ENCODE measurements around the gene POLR3E. TPM values are rescaled to one million over a fixed set of nuclear protein-coding genes. Genes with fewer than 3 reads are reported as not detected.

The POLR3E gene
- total RNA-seq, 1 experiment from 2014 or later, result 95.2 TPM

DNA sequence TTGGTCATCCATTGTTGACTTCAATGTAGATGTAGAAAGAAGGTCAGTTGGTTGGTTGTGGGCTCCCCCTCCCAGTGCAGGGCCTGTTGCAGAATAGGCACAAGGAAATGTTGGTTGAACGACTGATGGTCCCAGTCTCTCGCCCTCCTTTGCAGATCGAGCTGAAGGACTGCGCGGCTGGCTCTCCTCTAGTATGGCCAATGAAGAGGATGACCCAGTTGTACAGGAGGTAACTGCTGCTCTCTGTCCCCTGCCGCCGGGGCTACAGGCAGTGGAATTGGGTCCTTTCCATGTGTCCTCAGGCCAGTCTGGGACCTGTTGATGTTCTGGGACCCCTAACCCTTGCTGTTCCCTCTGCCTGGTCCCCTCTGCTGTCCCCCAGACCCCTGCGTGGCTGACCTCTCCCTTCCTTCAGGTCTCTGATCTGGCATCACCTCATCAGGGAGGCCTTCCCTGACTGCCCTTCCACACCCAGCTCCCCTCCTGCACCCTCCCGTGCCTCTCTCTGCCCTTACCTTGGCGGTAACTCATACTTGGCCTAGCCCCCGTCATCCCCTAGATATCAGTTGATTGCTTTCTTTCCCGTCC, 5.7 kb downstream of the POLR3E start:
- H3K9me3 Mint-ChIP-seq (ENCODE audit: low read depth, unreplicated experiment), result no peaks in the 10 kb centered on the region
- H3K27me3 Mint-ChIP-seq (ENCODE audit: unreplicated experiment), result no peaks in the 10 kb centered on the region
- TF ChIP-seq, protein P1, sequence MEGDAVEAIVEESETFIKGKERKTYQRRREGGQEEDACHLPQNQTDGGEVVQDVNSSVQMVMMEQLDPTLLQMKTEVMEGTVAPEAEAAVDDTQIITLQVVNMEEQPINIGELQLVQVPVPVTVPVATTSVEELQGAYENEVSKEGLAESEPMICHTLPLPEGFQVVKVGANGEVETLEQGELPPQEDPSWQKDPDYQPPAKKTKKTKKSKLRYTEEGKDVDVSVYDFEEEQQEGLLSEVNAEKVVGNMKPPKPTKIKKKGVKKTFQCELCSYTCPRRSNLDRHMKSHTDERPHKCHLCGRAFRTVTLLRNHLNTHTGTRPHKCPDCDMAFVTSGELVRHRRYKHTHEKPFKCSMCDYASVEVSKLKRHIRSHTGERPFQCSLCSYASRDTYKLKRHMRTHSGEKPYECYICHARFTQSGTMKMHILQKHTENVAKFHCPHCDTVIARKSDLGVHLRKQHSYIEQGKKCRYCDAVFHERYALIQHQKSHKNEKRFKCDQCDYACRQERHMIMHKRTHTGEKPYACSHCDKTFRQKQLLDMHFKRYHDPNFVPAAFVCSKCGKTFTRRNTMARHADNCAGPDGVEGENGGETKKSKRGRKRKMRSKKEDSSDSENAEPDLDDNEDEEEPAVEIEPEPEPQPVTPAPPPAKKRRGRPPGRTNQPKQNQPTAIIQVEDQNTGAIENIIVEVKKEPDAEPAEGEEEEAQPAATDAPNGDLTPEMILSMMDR (IDR thresholded peaks at IDR 0.05; ENCODE audit: unreplicated experiment), result no peak
- intact Hi-C loops (cut with micrococcal nuclease; ENCODE audit: unreplicated experiment), result no loop called here
- BruUV-seq (replicated peaks), result no TSS peak
- CTCF ChIA-PET, result no interaction called here
- H3K4me3 Mint-ChIP-seq (ENCODE audit: low read depth, unreplicated experiment), result no peak overlapping the region
- peaks cover 22% of the 10 kb centered on the region for H3K4me1 Mint-ChIP-seq (ENCODE audit: low read depth, unreplicated experiment)
- H3K36me3 Mint-ChIP-seq (ENCODE audit: insufficient read depth, unreplicated experiment), result peaks cover 42% of the 10 kb centered on the region
- no peak overlapping the region for H3K27ac Mint-ChIP-seq (ENCODE audit: unreplicated experiment)
- DNase-seq, result no peak

- no peak for DNase-seq
- CTCF ChIA-PET, result no interaction called here
- Mint-ChIP-seq H3K4me1 (ENCODE audit: low read depth, unreplicated experiment) (peaks cover 13% of the 10 kb centered on the region), H3K9me3 (ENCODE audit: low read depth, unreplicated experiment) (no peaks in the 10 kb centered on the region), H3K4me3 (ENCODE audit: low read depth, unreplicated experiment) (no peak overlapping the region), H3K36me3 (ENCODE audit: insufficient read depth, unreplicated experiment) (peaks cover 44% of the 10 kb centered on the region), H3K27me3 (ENCODE audit: unreplicated experiment) (no peaks in the 10 kb centered on the region), H3K27ac (ENCODE audit: unreplicated experiment) (no peak overlapping the region)
- BruUV-seq (replicated peaks), result no TSS peak
- TF ChIP-seq, protein P1 (IDR thresholded peaks at IDR 0.05; ENCODE audit: unreplicated experiment), result no peak
- intact Hi-C loops (cut with micrococcal nuclease; ENCODE audit: unreplicated experiment), result no loop called here
These were observed 7.2 kb downstream of the POLR3E start for GRCh38 chr16:22304411-22304810.

DNA sequence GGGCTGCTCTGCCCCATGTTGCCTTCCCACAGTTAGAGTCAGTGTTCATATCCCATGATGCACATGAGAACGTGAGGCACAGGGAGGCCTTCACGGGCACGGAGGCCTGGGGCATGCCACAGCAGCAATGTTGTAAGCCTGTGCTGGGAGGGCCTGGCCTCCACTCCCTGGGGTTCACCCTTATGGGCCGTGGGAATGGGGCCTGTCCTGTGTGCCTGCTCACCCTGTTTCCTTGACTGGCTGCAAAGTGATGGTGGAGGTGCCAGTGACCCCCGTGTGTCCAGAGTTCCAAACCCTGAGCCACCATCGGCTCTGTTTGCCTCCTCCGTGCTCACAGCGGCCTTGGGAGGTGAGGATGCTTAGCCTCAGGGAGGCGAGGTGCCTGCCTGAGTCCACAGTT, 9.6 kb downstream of the POLR3E start:
- no peaks in the 10 kb centered on the region for H3K4me1 Mint-ChIP-seq (ENCODE audit: low read depth, unreplicated experiment)
- H3K27ac Mint-ChIP-seq (ENCODE audit: unreplicated experiment), result no peak overlapping the region
- no peak for DNase-seq
- BruUV-seq (replicated peaks), result no TSS peak
- H3K4me3 Mint-ChIP-seq (ENCODE audit: low read depth, unreplicated experiment), result no peak overlapping the region
- peaks cover 44% of the 10 kb centered on the region for H3K36me3 Mint-ChIP-seq (ENCODE audit: insufficient read depth, unreplicated experiment)
- no peaks in the 10 kb centered on the region for H3K9me3 Mint-ChIP-seq (ENCODE audit: low read depth, unreplicated experiment)
- TF ChIP-seq, protein P1 (IDR thresholded peaks at IDR 0.05; ENCODE audit: unreplicated experiment), result no peak
- CTCF ChIA-PET, result no interaction called here
- intact Hi-C loops (cut with micrococcal nuclease; ENCODE audit: unreplicated experiment), result no loop called here
- no peaks in the 10 kb centered on the region for H3K27me3 Mint-ChIP-seq (ENCODE audit: unreplicated experiment)

DNA sequence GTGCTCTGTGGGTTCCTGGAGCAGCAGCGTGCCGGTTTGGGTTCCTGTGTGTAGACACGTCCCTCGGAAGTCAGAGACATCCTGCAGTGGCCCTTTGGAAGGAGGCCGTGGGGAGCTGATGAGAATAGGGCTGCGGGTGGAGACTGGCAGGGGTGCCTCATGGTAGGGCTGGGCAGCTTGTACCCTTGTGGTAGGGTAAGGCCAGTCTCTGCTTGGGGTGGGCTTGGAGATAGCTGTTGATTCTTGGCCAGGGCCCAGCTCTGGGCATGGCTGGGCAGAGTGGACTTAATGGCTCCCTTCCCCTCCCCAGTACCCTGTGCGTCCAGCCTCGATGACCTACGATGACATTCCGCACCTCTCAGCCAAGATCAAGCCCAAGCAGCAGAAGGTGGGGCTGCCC, 10.6 kb downstream of the POLR3E start:
- H3K9me3 Mint-ChIP-seq (ENCODE audit: low read depth, unreplicated experiment), result no peaks in the 10 kb centered on the region
- H3K36me3 Mint-ChIP-seq (ENCODE audit: insufficient read depth, unreplicated experiment), result peaks cover 47% of the 10 kb centered on the region
- intact Hi-C loops (cut with micrococcal nuclease; ENCODE audit: unreplicated experiment), result no loop called here
- CTCF ChIA-PET, result interaction anchor here (0.7 to 1.0 kb wide), 2 partner anchors 10 to 100 kb away, joined by 3 to 4 read pairs; no protein-coding TSS in a partner anchor
- no peaks in the 10 kb centered on the region for H3K27me3 Mint-ChIP-seq (ENCODE audit: unreplicated experiment)
- BruUV-seq (replicated peaks), result no TSS peak
- TF ChIP-seq, protein P1 (IDR thresholded peaks at IDR 0.05; ENCODE audit: unreplicated experiment), result no peak
- no peak overlapping the region for H3K27ac Mint-ChIP-seq (ENCODE audit: unreplicated experiment)
- no peak for DNase-seq
- no peak overlapping the region for H3K4me3 Mint-ChIP-seq (ENCODE audit: low read depth, unreplicated experiment)
- no peaks in the 10 kb centered on the region for H3K4me1 Mint-ChIP-seq (ENCODE audit: low read depth, unreplicated experiment)

All from Calu3 (cell line).